Activated B cell treated with CpG ODN at 0.5 μM for 24 hours (primary cell): Measurements from ENCODE around the gene TOP2A. TPM values are rescaled to one million over a fixed set of nuclear protein-coding genes. Genes with fewer than 3 reads are reported as not detected.

ENCODE experiments used
- ATAC-seq: fragments of 200-7000 bp; cut with Tn5 transposase; one replicate; pipeline ENCODE4 v1.10.0; 2021; ENCODE audit warnings: low read depth, mild to moderate bottlenecking, moderate library complexity
- CTCF ChIA-PET: fragments of 350-600 bp; sonication (Branson Sonifier 250); formaldehyde crosslinking; loops from one replicate; lab custom pipeline; 2021; ENCODE audit warnings: antibody characterized with exemption; lab: Charles Lee
- POLR2A ChIA-PET: fragments of 350-600 bp; sonication (Branson Sonifier 250); formaldehyde crosslinking; loops from one replicate; lab custom pipeline; 2021; ENCODE audit warnings: antibody characterized with exemption; lab: Charles Lee
- DNase-seq: peaks from one replicate; pipeline ENCODE4 v3.0.0; 2022
- H3K27ac Mint-ChIP-seq: one replicate; pipeline ENCODE4 v1.8.0; 2020; ENCODE audit warnings: mixed read lengths
- H3K27me3 Mint-ChIP-seq: one replicate; pipeline ENCODE4 v1.8.0; 2021; ENCODE audit warnings: mixed read lengths
- H3K36me3 Mint-ChIP-seq: one replicate; pipeline ENCODE4 v1.8.0; 2021; ENCODE audit warnings: low read depth, mixed read lengths
- H3K4me1 Mint-ChIP-seq: one replicate; pipeline ENCODE4 v1.8.0; 2021; ENCODE audit warnings: mixed read lengths
- H3K4me3 Mint-ChIP-seq: one replicate; pipeline ENCODE4 v1.8.0; 2020; ENCODE audit warnings: mild to moderate bottlenecking, mixed read lengths
- H3K9me3 Mint-ChIP-seq: one replicate; pipeline ENCODE4 v1.8.0; 2020; ENCODE audit warnings: mixed read lengths
- CTCF ChIP-seq: fragments of 200-600 bp; IDR thresholded peaks from one replicate; pipeline ENCODE4 v1.8.0; 2022; ENCODE audit warnings: antibody characterized with exemption, mild to moderate bottlenecking
- intact Hi-C: fragments of 100-400 bp; cut with micrococcal nuclease; formaldehyde crosslinking; loops from one replicate; pipeline ENCODE4 v1.15.1; 2024
- total RNA-seq: library from RNA; stranded (reverse); gene quantifications from 2 replicates; pipeline ENCODE4 v1.2.3, GENCODE V29; 2022

The TOP2A gene
- total RNA-seq, 1 donor from 2014 or later, result 6.6 TPM

DNA sequence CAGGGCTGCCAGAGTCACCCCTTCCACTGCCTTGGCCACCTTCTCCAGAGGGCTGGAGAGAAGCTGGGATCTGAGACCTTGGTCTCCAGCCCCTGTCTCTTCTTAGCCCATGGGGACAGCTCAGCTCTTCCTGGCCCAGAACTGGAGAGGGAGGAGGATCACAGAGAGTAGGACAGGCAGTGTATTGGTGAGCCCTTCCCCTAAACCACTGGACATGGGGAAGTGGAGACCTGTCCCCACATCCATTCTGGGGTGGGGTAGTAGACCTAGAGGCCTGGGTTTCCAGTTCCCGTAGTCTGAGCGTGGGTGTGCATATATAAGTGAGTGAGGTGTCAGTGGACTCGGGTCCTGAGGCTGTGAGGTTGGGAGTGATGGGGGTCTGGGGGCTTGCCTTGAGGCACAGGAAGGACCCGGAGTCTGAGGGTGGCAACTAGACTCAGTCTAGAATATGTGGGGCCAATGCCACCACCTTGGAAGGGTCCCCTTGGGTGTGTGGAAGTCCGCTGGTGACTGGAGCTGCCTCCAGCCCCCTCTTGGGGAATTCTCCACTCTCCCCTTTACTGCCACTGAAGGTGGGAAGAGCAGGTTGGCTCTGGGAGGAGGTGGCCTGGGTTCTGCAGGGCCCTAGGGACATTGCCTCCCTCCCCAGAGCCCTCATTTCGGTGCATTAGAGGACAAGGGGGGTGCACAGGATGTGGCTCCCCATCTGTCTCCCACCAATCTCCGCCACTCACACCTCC, 73.1 kb downstream of the TOP2A start:
- DNase-seq (no peak), ATAC-seq (no peak)
- CTCF ChIA-PET, result interaction anchor here (1.5 to 17.0 kb wide), 5 partner anchors 10 to 41 kb away, joined by 6 to 466 read pairs (median 18); partner anchors contain the start of gene RARA
- Mint-ChIP-seq H3K9me3 (no peaks in the 10 kb centered on the region), H3K27me3 (no peaks in the 10 kb centered on the region), H3K27ac (peak overlapping the region; percentile 59), H3K36me3 (peaks cover 32% of the 10 kb centered on the region), H3K4me3 (peak overlapping the region; percentile 85), H3K4me1 (peaks cover 84% of the 10 kb centered on the region)
- TF ChIP-seq CTCF, result no peak
- intact Hi-C loops, result no loop called here
- POLR2A ChIA-PET, result interaction anchor here (0.9 to 7.6 kb wide), 4 partner anchors 9 to 24 kb away, joined by 3 to 96 read pairs (median 42); no protein-coding TSS in a partner anchor

DNA sequence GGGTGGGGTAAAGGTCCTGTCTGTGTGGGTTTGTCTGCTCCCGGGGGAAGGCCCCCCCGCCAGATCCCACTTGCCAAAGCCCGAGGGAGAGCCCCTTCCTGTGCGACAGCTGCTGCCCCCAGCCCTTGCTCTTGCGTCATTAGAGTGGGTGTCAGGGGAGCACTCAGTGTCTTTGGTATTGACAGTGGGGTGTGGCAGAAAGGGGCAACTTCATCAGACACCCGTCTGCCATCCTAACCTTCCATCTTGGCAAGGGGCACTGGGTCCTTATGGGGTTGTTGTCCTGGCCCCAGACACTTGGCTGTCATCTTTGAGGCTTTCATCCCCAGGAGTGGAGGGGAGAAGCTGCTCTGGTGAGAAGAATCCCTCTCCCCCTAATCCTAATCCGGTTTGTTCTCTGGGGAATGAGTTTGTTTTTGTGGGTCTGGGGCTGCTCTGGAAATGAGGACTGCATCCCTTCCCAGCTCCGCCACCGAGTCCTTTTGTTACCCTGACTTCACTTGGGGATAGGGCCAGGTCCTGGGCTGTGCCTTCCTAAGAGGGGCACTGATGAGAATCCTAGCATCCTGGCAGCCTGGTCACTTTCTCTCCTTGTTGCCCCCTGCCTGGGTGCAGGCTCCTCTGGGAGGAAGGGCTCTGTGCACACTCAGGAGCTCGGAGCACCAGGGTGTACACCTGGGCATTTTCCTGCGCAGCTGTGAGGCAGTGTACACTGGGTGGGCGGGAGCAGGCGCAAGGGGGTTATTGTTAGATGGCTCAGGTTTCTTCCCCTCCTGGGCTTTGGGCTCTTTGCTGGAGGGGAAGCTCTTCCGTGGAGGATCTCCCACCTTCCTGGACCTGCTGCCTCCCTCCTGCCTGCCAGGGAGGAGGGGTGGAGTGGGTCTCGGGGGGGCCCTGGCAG, 74.2 kb downstream of the TOP2A start:
- Mint-ChIP-seq H3K4me1 (peaks cover 85% of the 10 kb centered on the region), H3K4me3 (peak overlapping the region; percentile 85), H3K27ac (peak overlapping the region; percentile 76), H3K27me3 (no peaks in the 10 kb centered on the region), H3K9me3 (no peaks in the 10 kb centered on the region), H3K36me3 (peaks cover 26% of the 10 kb centered on the region)
- ChIA-PET CTCF (interaction anchor here (1.0 to 5.7 kb wide), 3 partner anchors 12 to 43 kb away, joined by 3 to 36 read pairs (median 18); no protein-coding TSS in a partner anchor), POLR2A (interaction anchor here (0.6 to 7.6 kb wide), 7 partner anchors 10 to 220 kb away, joined by 3 to 96 read pairs (median 4); no protein-coding TSS in a partner anchor)
- intact Hi-C loops, result no loop called here
- no peak for TF ChIP-seq CTCF
- ATAC-seq (peak; percentile 8), DNase-seq (no peak)

- DNase-seq (no peak), ATAC-seq (no peak)
- CTCF ChIA-PET, result interaction anchor here (1.0 to 5.7 kb wide), 3 partner anchors 12 to 42 kb away, joined by 3 to 36 read pairs (median 18); no protein-coding TSS in a partner anchor
- no peaks in the 10 kb centered on the region for H3K9me3 Mint-ChIP-seq
- peak overlapping the region; percentile 85 for H3K4me3 Mint-ChIP-seq
- H3K4me1 Mint-ChIP-seq, result peaks cover 85% of the 10 kb centered on the region
- POLR2A ChIA-PET, result interaction anchor here (0.6 to 7.6 kb wide), 10 partner anchors 8 to 510 kb away, joined by 3 to 96 read pairs (median 4); no protein-coding TSS in a partner anchor
- H3K27me3 Mint-ChIP-seq, result no peaks in the 10 kb centered on the region
- intact Hi-C loops, result no loop called here
- H3K36me3 Mint-ChIP-seq, result peaks cover 22% of the 10 kb centered on the region
- TF ChIP-seq CTCF, result no peak
- H3K27ac Mint-ChIP-seq, result peak overlapping the region; percentile 76
Observed at GRCh38 chr17:40342504-40343218, 75.0 kb downstream of the TOP2A start.

- intact Hi-C loops, result loop anchor here (1.0 kb wide), 4 partner anchors 13 to 39 kb away; no protein-coding TSS in a partner anchor
- Mint-ChIP-seq H3K36me3 (peaks cover 25% of the 10 kb centered on the region), H3K9me3 (no peaks in the 10 kb centered on the region), H3K27me3 (no peaks in the 10 kb centered on the region), H3K4me1 (peaks cover 83% of the 10 kb centered on the region), H3K27ac (no peak overlapping the region), H3K4me3 (peak overlapping the region; percentile 85)
- DNase-seq, result no peak
- ChIA-PET POLR2A (interaction anchor here (0.6 to 7.6 kb wide), 12 partner anchors 8 to 509 kb away, joined by 3 to 96 read pairs (median 5); no protein-coding TSS in a partner anchor), CTCF (interaction anchor here (0.9 to 5.7 kb wide), 6 partner anchors 13 to 38 kb away, joined by 3 to 36 read pairs (median 4); no protein-coding TSS in a partner anchor)
- TF ChIP-seq CTCF, result no peak
- ATAC-seq, result peak; percentile 9
Observed at GRCh38 chr17:40341808-40342503, 75.7 kb downstream of the TOP2A start.
